ENCODE data around the gene ZNF3. TPM values are rescaled to one million over a fixed set of nuclear protein-coding genes. Genes with fewer than 3 reads are reported as not detected.

ZNF3 gene
- total RNA-seq, 1 experiment from 2014 or later, result 21.3 TPM

DNA sequence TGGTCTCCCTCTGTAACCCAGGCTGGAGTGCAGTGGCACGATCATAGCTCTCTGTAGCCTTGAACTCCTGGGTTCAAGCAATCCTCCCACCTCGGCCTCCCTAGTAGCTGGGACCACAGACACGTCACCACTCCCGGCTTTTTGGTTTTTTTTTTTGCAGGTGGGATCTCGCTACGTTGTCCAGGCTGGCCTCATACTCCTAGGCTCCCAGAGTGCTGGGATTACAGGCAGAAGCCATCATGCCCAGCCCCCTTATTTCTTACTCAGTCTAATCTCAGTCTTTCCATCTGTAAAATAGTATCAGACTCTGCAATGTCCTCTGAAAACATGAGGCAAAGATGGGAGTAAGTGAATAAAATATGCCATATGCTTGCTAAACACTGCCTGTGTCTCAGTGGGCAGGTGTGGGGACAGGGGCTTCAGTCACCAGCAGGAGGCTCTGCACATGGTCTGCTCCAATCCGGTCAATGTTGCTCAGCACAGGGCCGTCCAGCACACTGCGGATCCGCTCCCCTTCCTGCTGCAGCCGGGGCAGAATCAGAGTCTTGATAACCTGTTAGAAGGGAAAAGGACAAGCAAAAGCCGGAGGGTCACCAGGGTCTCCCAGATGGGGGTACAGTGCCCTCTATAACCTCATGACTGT, 28.1 kb upstream of the ZNF3 start:
- no peak for DNase-seq (ENCODE audit: low read depth)

- no peak for DNase-seq (ENCODE audit: low read depth)
These were observed 26.4 kb upstream of the ZNF3 start for GRCh38 chr7:100107890-100108289.

DNA sequence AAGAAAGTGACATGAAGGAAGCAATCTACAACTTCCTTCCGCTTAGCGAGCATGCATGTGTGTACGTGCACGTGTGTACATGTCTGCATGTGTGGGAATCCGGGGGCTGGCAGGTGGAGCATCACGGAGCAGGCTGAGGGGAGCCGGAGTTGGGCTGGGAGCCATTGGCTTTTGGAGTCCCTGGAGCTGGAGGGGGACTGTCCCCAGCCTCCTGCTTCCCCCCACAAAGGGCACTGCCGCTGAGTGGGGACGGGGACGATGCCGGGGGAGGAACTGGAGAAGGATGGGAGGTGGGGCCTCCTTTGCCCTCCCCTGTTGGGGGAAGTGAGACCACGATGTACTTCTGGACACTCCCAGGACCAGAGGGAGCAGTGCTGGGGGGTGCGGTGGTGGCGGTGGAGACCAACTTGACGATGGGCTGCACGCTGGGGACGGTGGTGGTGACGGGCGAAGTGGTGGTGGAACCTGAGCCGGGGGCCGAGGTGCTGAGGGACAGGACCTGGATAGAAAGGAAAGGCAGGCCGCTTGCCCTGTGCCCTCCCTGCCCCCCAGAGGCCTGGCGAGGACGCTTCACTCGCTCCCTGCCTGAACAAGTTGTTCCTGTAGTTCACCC, 25.7 kb upstream of the ZNF3 start:
- DNase-seq (ENCODE audit: low read depth), result no peak

DNA sequence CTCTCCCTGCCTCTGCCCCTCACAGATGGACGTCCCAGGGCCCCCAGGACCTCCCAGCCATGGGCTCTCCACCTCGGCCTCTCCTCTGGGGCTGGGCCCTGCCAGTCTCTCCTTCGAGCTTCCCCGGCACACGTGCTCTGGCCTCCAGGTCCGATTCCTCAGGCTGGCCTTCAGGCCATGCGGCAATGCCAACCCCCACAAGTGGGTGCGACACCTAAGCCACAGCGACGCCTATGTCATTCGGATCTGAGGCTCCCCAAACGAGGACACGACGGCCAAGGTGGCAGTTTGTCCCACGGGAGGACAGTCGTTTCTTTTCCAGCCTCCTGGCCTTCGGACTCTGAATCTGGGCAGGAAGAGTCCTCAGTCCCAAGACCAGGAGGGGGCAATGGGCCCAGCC, 25.1 kb upstream of the ZNF3 start:
- no peak for DNase-seq (ENCODE audit: low read depth)

GRCh38 chr7:100105534-100105933, 24.0 kb upstream of the ZNF3 start:
- no peak for DNase-seq (ENCODE audit: low read depth)

DNA sequence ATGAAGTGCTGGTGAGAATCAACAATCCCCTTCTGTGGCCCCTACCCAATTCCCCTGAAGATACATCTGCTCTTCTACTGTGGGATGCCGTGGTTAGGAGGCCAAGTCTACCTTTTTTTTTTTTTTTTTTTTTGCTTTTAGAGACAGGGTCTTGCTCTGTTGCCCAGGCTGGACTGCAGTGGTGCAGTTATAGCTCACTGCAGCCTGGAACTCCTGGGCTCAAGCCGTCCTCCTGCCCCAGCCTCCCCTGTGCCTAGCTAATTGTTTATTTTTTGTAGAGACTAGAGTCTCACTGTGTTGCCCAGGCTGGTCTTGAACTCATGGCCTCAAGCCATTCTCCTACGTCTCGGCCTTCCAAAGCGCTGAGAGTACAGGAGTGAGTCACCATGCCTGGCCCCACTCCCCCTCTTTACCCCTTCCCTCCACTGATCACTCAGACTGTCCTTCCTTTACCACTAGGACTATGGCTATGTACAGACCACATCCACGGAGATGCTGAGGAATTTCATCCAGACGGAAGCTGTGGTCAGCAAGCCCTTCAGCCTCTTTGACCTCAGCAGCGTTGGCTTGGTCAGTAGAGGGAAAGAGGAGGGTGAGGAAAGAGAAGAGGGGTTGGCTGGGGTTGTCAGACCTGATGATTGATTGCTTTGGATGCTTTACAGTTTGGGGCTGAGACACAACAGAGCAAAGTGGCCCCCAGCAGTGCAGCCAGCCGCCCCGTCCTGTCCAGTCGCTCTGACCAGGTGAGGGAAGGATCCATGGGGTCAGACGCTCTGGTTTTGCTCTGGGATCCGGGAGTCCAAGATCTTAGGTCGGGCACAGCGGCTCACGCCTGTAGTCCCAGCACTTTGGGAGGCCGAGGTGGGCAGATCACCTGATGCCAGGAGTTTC, 21.7 kb upstream of the ZNF3 start:
- DNase-seq (ENCODE audit: low read depth), result peak; percentile 89

GRCh38 chr7:100101016-100101862, 19.7 kb upstream of the ZNF3 start, which contains the start of the genes AP4M1 and MCM7:
TSS of gene AP4M1 (plus strand) at chr7:100101643. CDS start at chr7:100101715, 72 bp downstream.
TSS of gene MCM7 (minus strand) at chr7:100101397. CDS start at chr7:100101294, 103 bp downstream.
- peak; percentile 99 for DNase-seq (ENCODE audit: low read depth)

DNA sequence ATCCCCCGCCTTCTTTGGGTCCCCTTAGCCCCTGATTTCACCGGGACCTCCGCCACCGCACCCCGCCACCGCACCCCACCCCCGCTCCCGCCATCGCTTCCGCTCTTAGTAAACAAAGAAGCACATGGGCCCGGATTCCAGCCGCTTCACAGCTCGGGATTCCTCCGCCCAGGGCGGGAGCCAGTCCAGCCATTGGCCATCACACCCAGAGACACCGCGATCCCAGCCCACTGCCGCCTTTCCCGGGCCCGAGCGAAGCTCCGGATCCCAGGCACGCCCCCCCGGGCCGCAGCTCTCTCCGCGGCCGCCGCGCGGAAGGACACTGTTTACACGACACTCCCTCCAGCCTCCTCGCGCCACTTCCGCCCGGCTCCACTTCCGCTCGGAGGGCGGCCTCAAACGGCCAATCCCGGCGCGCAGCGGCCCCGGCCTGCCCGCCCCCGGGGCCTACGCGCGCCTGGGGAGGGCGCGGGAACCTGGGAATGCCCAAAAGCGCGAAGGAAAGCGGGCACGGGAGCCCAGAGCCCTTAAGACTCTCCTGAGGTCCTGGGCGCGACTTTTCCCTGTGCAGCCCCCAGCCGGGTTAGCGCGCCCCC, 19.0 kb upstream of the ZNF3 start:
- DNase-seq (ENCODE audit: low read depth), result peak; percentile 94

DNA sequence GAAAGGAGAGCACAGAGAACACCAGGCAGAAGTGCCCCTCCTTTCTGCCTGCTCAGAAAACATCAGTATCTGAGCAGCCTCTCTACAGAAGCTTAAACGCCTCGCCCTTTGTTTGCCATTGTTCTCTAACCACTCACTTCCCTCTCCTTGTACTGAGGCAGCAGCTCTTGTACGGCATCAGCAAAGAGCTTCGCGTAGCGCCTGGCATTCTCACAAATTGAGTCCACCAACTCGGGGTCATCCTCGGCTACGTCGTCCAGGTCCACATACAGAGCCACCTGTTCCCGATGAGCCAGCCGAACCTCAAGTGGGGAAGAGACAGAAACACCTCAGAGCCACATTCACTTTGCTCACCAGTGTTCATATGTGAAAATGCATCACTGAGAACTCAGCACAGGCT, 17.9 kb upstream of the ZNF3 start:
- DNase-seq (ENCODE audit: low read depth), result no peak

GRCh38 chr7:100098913-100099312, 17.4 kb upstream of the ZNF3 start:
- DNase-seq (ENCODE audit: low read depth), result no peak

GRCh38 chr7:100095704-100096103, 14.2 kb upstream of the ZNF3 start:
- no peak for DNase-seq (ENCODE audit: low read depth)

GRCh38 chr7:100095289-100095688, 13.8 kb upstream of the ZNF3 start:
- DNase-seq (ENCODE audit: low read depth), result no peak

DNA sequence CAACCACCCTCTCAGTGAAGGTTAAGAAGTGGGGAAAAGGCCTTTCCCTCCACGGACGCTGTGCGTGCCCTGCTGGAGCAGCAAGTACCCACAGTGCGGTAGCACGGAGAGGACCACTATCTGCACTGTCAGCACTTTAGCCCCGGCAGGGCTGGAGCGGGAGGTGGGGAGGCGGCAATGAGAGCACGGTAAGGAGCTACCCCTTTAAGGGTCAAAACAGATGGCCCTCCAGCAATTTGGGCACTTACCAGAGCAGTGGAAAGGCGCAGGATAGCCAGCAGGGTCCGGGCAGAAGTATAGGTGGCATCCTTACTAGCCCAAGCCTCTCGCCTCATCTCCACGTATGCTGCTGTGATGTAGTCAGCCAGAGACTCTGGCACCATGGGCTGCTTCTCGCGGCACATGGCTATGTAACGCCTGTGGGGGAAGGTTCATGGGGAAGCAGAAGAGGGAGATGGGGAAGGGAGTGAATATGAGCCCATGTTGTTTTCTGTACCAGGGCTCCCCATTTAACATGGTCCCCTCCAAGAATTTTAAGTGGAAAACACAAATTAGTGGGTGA, 12.5 kb upstream of the ZNF3 start:
- DNase-seq (ENCODE audit: low read depth), result no peak

- no peak for DNase-seq (ENCODE audit: low read depth)
These were observed 12.0 kb upstream of the ZNF3 start for GRCh38 chr7:100093498-100093897.

DNA sequence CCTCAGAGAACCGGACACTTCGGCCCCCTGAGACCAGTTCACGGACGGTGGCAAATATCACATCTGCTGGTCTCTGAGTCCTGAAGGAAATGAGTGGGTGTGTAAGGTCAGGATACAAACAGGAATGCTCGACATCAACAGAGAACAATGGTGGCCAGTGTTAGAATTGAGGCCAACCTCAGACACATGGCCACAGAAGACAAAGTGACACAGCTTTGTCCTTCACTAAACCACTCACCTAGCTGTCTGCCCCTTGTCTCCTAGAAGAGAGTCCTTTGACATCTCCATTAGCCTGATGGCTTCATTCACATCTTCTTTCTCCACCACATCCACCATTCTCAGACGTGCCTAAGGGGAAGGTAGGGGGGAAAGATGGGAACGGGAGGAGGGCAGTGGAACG, 11.5 kb upstream of the ZNF3 start:
- no peak for DNase-seq (ENCODE audit: low read depth)

DNA sequence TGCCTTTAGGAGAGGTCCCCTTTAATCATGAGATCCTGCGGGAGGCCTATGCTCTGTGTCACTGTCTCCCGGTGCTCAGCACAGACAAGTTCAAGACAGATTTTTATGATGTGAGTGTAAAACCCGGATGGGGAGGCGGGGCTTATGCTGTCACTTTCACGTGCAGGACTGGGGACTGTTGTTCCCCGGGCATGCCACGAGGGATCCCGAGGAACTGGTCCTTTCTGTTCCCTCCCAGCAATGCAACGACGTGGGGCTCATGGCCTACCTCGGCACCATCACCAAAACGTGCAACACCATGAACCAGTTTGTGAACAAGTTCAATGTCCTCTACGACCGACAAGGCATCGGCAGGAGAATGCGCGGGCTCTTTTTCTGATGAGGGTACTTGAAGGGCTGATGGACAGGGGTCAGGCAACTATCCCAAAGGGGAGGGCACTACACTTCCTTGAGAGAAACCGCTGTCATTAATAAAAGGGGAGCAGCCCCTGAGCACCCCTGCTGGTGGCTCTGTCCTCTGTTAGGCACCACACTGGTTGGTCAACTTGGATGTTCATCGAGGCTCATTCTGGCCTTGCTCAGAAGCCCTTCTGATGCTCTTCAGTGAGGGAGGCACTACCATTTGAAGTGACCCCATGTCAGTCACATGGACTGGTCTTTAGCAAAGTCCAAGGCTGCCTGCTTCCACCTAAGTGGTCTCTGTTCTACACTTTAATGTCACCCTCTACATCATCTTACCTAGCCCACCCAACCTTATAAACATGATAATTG, 10.1 kb upstream of the ZNF3 start:
- DNase-seq (ENCODE audit: low read depth), result no peak

DNA sequence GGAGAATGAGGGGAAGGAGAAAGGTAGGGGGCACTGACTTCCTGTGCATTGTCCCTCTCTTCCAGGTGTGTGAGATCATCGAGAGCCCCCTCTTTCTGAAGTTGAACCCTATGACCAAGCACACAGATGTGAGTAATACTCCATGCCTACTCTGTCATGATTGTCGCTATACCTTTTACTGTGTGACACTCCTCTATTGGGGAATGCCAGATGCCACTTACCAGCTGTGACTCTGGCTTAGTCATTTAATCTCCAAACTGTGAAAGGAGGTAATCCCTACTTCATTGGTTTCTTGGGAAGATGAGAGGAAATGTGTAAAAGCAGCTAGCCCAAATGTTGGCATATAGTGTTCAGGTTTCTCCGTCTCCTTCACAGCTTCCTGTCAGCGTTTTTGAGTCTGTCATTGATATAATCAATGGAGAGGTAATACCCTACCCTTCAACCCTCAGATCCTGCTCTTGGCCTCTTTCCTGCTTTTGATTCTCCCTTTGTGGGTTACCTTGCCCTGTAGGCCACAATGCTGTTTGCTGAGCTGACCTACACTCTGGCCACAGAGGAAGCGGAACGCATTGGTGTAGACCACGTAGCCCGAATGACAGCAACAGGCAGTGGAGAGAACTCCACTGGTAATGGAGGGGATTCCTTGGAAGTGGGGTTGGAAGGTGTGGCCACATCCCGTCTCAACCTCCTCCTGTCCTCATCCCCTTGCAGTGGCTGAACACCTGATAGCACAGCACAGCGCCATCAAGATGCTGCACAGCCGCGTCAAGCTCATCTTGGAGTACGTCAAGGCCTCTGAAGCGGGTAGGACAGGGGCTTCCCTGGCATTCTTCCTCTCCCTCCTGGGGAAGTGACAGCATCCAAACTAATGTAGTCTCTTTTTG, 9.2 kb upstream of the ZNF3 start:
- DNase-seq (ENCODE audit: low read depth), result no peak

GRCh38 chr7:100089458-100090196, 8.1 kb upstream of the ZNF3 start:
- peak; percentile 46 for DNase-seq (ENCODE audit: low read depth)
